ENCODE results near the gene SDF4. TPM values are rescaled to one million over a fixed set of nuclear protein-coding genes. Genes with fewer than 3 reads are reported as not detected.
A peak's percentile ranks its signal among the peaks of the same experiment; 100 is the strongest.

The SDF4 gene
- total and polyA plus RNA-seq, 2 donors (not counting 1 experiment from before 2014, with no cell fraction given): 100 to 143 TPM

DNA sequence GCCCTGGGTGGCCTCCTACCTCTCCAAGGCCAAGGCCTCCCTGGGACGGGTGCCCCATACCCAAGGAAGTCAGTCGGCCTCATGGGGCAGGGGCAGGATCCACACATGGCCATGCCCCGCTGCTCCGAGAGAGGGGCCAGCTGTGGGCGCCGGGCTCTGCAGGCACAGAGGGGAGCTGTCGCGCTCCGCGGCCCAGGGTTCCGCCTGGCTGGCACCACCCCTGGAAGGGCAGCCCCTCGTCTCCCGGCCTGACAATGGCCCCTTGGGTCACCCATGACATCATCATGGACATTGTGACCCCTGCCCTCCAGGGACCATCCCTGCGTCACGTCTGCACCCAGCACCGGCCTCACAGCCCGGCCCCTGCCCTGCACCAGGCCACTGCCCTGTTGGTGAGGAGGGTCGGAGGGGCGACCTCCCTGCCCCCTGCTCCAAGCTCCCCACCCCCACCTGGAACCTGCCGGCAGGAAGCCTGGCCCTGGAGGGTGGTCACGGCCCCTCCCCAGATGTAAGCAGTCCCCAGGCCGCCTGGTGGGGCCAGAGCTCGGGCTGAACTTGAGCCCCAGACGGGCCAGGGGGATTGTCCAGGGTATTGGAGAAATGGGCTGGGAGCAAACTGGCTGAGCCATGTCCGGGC, 52.3 kb downstream of the SDF4 start:
- CTCF ChIA-PET: no interaction called here
- TF ChIP-seq EZH2 (IDR thresholded peaks at IDR 0.05; ENCODE audit: borderline replicate concordance, insufficient read depth, low read depth, low read length, poor library complexity, severe bottlenecking): no peak
- TF ChIP-seq, protein P1, sequence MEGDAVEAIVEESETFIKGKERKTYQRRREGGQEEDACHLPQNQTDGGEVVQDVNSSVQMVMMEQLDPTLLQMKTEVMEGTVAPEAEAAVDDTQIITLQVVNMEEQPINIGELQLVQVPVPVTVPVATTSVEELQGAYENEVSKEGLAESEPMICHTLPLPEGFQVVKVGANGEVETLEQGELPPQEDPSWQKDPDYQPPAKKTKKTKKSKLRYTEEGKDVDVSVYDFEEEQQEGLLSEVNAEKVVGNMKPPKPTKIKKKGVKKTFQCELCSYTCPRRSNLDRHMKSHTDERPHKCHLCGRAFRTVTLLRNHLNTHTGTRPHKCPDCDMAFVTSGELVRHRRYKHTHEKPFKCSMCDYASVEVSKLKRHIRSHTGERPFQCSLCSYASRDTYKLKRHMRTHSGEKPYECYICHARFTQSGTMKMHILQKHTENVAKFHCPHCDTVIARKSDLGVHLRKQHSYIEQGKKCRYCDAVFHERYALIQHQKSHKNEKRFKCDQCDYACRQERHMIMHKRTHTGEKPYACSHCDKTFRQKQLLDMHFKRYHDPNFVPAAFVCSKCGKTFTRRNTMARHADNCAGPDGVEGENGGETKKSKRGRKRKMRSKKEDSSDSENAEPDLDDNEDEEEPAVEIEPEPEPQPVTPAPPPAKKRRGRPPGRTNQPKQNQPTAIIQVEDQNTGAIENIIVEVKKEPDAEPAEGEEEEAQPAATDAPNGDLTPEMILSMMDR (IDR thresholded peaks at IDR 0.05): no peak
- Mint-ChIP-seq H3K27ac (no peak overlapping the region), H3K4me3 (no peak overlapping the region), H3K27me3 (peaks cover 21% of the 10 kb centered on the region), H3K9me3 (ENCODE audit: insufficient read depth) (no peaks in the 10 kb centered on the region), H3K4me1 (peaks cover 29% of the 10 kb centered on the region)
- Histone ChIP-seq H3K27ac (ENCODE audit: low read length in 2 of 2) (no peak overlapping the region), H3K4me2 (replicated peaks; ENCODE audit: low read depth, low read length, poor library complexity, severe bottlenecking) (peak overlapping the region; percentile 12), H3K9me3 (ENCODE audit: control extremely low read depth in 1 of 3, control insufficient read depth in 2 of 3, insufficient read depth in 1 of 3, low read length in 2 of 3) (peaks cover 0 to 17% (median 0%) of the 10 kb centered on the region in 3 donors), H2AFZ (ENCODE audit: insufficient read depth, low read depth, low read length, poor library complexity, severe bottlenecking) (no peak overlapping the region), H3K4me3 (ENCODE audit: control extremely low read depth in 1 of 5, extremely low read depth in 1 of 5, insufficient read depth in 1 of 5, low read depth in 2 of 5, low read length in 4 of 5) (no peak overlapping the region), H3K4me1 (ENCODE audit: control insufficient read depth in 2 of 2, insufficient read depth in 2 of 2, low read length in 2 of 2) (peaks cover 14 to 31% of the 10 kb centered on the region in 2 donors), H4K20me1 (ENCODE audit: control insufficient read depth, insufficient read depth, low read length, poor library complexity, severe bottlenecking) (no peaks in the 10 kb centered on the region), H3K27me3 (replicated peaks in 1 of 4; ENCODE audit: control extremely low read depth in 1 of 4, control insufficient read depth in 3 of 4, insufficient read depth in 4 of 4, low read length in 3 of 4) (peaks cover 0 to 66% (median 20%) of the 10 kb centered on the region in 4 experiments), H3K36me3 (replicated peaks in 1 of 2; ENCODE audit: control extremely low read depth in 1 of 2, control insufficient read depth in 1 of 2, extremely low read depth in 1 of 2, insufficient read depth in 2 of 2, low read length in 1 of 2) (no peaks in the 10 kb centered on the region), H3K9ac (ENCODE audit: low read length) (no peak overlapping the region), H3K79me2 (ENCODE audit: control insufficient read depth, insufficient read depth, low read length) (no peaks in the 10 kb centered on the region)
- peak; percentile 29 for ATAC-seq (ENCODE audit: low read depth)
- POLR2A ChIA-PET: interaction anchor here (0.9 kb wide), 1 partner anchor 8 kb away, joined by 7 read pairs; no protein-coding TSS in a partner anchor
- no peak for DNase-seq
- intact Hi-C loops (cut with micrococcal nuclease): no loop called here
- 33% methylated on average over 24 of the region's 25 CpGs for WGBS (ENCODE audit: insufficient coverage)

DNA sequence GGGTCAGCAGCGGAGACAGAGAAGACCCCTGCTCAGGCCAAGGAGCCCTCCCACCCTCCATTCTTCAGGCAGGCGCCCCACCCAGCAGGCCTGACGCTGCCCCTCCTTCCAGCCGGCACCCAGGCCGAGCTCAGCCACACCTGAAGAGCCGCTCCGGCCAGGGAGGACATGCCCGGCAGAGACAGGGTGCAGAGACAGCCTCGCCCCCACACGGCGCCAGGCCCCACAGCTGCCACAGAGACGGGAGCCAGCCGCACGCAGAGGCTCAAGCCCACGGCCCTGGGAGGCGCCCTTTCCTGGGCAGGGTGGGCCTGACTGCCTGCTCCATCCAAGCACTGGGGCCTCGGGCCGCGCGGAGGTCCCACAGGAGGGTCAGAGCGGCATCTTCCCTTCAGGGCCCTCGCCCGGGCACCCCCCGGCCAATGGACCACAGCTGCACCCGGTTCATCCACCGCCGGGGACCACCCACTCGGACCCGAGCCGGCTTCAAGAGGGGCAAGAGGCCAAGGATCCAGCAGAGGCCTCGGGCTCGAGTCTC, 52.9 kb downstream of the SDF4 start:
- peaks cover 0 to 17% (median 0%) of the 10 kb centered on the region in 3 donors for H3K9me3 ChIP-seq (ENCODE audit: control extremely low read depth in 1 of 3, control insufficient read depth in 2 of 3, insufficient read depth in 1 of 3, low read length in 2 of 3)
- TF ChIP-seq EZH2 (IDR thresholded peaks at IDR 0.05; ENCODE audit: borderline replicate concordance, insufficient read depth, low read depth, low read length, poor library complexity, severe bottlenecking): no peak
- TF ChIP-seq, protein P1 (IDR thresholded peaks at IDR 0.05): no peak
- H3K4me2 ChIP-seq (replicated peaks; ENCODE audit: low read depth, low read length, poor library complexity, severe bottlenecking): peak overlapping the region; percentile 12
- no peak overlapping the region for H3K27ac Mint-ChIP-seq
- H4K20me1 ChIP-seq (ENCODE audit: control insufficient read depth, insufficient read depth, low read length, poor library complexity, severe bottlenecking): no peaks in the 10 kb centered on the region
- DNase-seq (no peak), ATAC-seq (ENCODE audit: low read depth) (no peak)
- no peaks in the 10 kb centered on the region for H3K36me3 ChIP-seq (replicated peaks in 1 of 2; ENCODE audit: control extremely low read depth in 1 of 2, control insufficient read depth in 1 of 2, extremely low read depth in 1 of 2, insufficient read depth in 2 of 2, low read length in 1 of 2)
- H3K27ac ChIP-seq (ENCODE audit: low read length in 2 of 2): no peak overlapping the region
- peaks cover 0 to 68% (median 22%) of the 10 kb centered on the region in 4 experiments for H3K27me3 ChIP-seq (replicated peaks in 1 of 4; ENCODE audit: control extremely low read depth in 1 of 4, control insufficient read depth in 3 of 4, insufficient read depth in 4 of 4, low read length in 3 of 4)
- H3K4me1 ChIP-seq (ENCODE audit: control insufficient read depth in 2 of 2, insufficient read depth in 2 of 2, low read length in 2 of 2): peaks cover 20 to 37% of the 10 kb centered on the region in 2 donors
- ChIA-PET POLR2A (no interaction called here), CTCF (no interaction called here)
- intact Hi-C loops (cut with micrococcal nuclease): no loop called here
- no peak overlapping the region for H2AFZ ChIP-seq (ENCODE audit: insufficient read depth, low read depth, low read length, poor library complexity, severe bottlenecking)
- H3K27me3 Mint-ChIP-seq: peaks cover 21% of the 10 kb centered on the region
- peaks cover 33% of the 10 kb centered on the region for H3K4me1 Mint-ChIP-seq
- H3K9ac ChIP-seq (ENCODE audit: low read length): no peak overlapping the region
- H3K4me3 Mint-ChIP-seq: no peak overlapping the region
- H3K9me3 Mint-ChIP-seq (ENCODE audit: insufficient read depth): no peaks in the 10 kb centered on the region
- 81% methylated on average over 31 of the region's 32 CpGs for whole genome bisulfite sequencing (ENCODE audit: insufficient coverage)
- H3K79me2 ChIP-seq (ENCODE audit: control insufficient read depth, insufficient read depth, low read length): no peaks in the 10 kb centered on the region
- H3K4me3 ChIP-seq (ENCODE audit: control extremely low read depth in 1 of 5, extremely low read depth in 1 of 5, insufficient read depth in 1 of 5, low read depth in 2 of 5, low read length in 4 of 5): no peak overlapping the region

Data from B cell (primary cell).